Parathyroid adenoma (tissue), 2 donors: Measurements from ENCODE around the gene ANAPC13.

Experiments
- H2AFZ ChIP-seq: fragments of 300-600 bp; sonication (generic); one replicate; pipeline ENCODE4 v1.7.0; 2017; ENCODE audit warnings: antibody characterized with exemption, mild to moderate bottlenecking
- H3K27ac ChIP-seq: fragments of 300-600 bp; sonication (generic); one replicate; pipeline ENCODE4 v1.7.0; 2017
- H3K27me3 ChIP-seq: fragments of 300-600 bp; sonication (generic); one replicate; pipeline ENCODE4 v1.7.0; 2017; ENCODE audit warnings: low read length; ENCODE audit not compliant: control insufficient read depth, insufficient read depth
- H3K36me3 ChIP-seq: fragments of 300-600 bp; sonication (generic); one replicate; pipeline ENCODE4 v1.7.0; 2017; ENCODE audit warnings: low read length; ENCODE audit not compliant: control insufficient read depth, insufficient read depth
- H3K4me1 ChIP-seq: fragments of 300-600 bp; sonication (generic); one replicate; pipeline ENCODE4 v1.7.0; 2017; ENCODE audit warnings: control low read depth
- H3K4me2 ChIP-seq: fragments of 300-600 bp; sonication (generic); one replicate; pipeline ENCODE4 v1.7.0; 2017; ENCODE audit warnings: low read length
- H3K4me3 ChIP-seq: fragments of 300-600 bp; sonication (generic); one replicate; pipeline ENCODE4 v1.7.0; 2017; ENCODE audit warnings: low read depth, low read length
- H3K79me2 ChIP-seq: fragments of 300-600 bp; sonication (generic); one replicate; pipeline ENCODE4 v1.7.0; 2017; ENCODE audit warnings: control low read depth
- H3K9ac ChIP-seq: fragments of 300-600 bp; sonication (generic); one replicate; pipeline ENCODE4 v1.7.0; 2017; ENCODE audit warnings: mild to moderate bottlenecking
- H3K9me3 ChIP-seq: fragments of 300-600 bp; sonication (generic); one replicate; pipeline ENCODE4 v1.7.0; 2017; ENCODE audit warnings: low read length; ENCODE audit not compliant: control insufficient read depth
- CTCF ChIP-seq: fragments of 300-600 bp; sonication (generic); IDR thresholded peaks from one replicate; pipeline ENCODE4 v1.7.0; 2017; ENCODE audit warnings: antibody characterized with exemption, mild to moderate bottlenecking
- donor health status: primary hyperparathyroidism.

Gene ANAPC13

GRCh38 chr3:134527037-134527436 lies 41.3 kb upstream of the ANAPC13 start:
- H3K4me2 ChIP-seq = no peak overlapping the region
- H3K36me3 ChIP-seq = no peaks in the 10 kb centered on the region
- H3K9me3 ChIP-seq = no peaks in the 10 kb centered on the region

GRCh38 chr3:134526319-134526718 lies 40.5 kb upstream of the ANAPC13 start:
- Histone ChIP-seq H3K4me2 (no peak overlapping the region), H3K4me1 (no peaks in the 10 kb centered on the region), H3K9me3 (no peaks in the 10 kb centered on the region), H3K27ac (no peak overlapping the region), H2AFZ (no peak overlapping the region), H3K79me2 (peaks cover 37% of the 10 kb centered on the region), H3K4me3 (no peak overlapping the region), H3K9ac (no peak overlapping the region), H3K36me3 (no peaks in the 10 kb centered on the region), H3K27me3 (no peaks in the 10 kb centered on the region)
- no peak for TF ChIP-seq CTCF

More at GRCh38 chr3:134527037-134527436, 41.3 kb upstream of the ANAPC13 start:
- Histone ChIP-seq H2AFZ (no peak overlapping the region), H3K4me1 (no peaks in the 10 kb centered on the region), H3K4me3 (no peak overlapping the region), H3K9ac (no peak overlapping the region), H3K27me3 (no peaks in the 10 kb centered on the region), H3K79me2 (peaks cover 37% of the 10 kb centered on the region), H3K27ac (no peak overlapping the region)
- no peak for TF ChIP-seq CTCF

- TF ChIP-seq CTCF = no peak
- no peaks in the 10 kb centered on the region for H3K4me1 ChIP-seq
- no peak overlapping the region for H3K4me3 ChIP-seq
- H3K79me2 ChIP-seq = peaks cover 37% of the 10 kb centered on the region
- no peak overlapping the region for H3K27ac ChIP-seq
- H3K9me3 ChIP-seq = no peaks in the 10 kb centered on the region
- no peak overlapping the region for H2AFZ ChIP-seq
- no peak overlapping the region for H3K4me2 ChIP-seq
- H3K9ac ChIP-seq = no peak overlapping the region
- H3K27me3 ChIP-seq = no peaks in the 10 kb centered on the region
- H3K36me3 ChIP-seq = no peaks in the 10 kb centered on the region
Observed at GRCh38 chr3:134525293-134525692, 39.5 kb upstream of the ANAPC13 start.

GRCh38 chr3:134522541-134522940 lies 36.8 kb upstream of the ANAPC13 start:
- no peak overlapping the region for H2AFZ ChIP-seq
- no peak overlapping the region for H3K9ac ChIP-seq
- H3K4me3 ChIP-seq = no peak overlapping the region
- H3K36me3 ChIP-seq = no peaks in the 10 kb centered on the region
- no peaks in the 10 kb centered on the region for H3K9me3 ChIP-seq
- no peak overlapping the region for H3K4me2 ChIP-seq
- H3K79me2 ChIP-seq = peaks cover 36% of the 10 kb centered on the region
- H3K27ac ChIP-seq = no peak overlapping the region
- H3K4me1 ChIP-seq = no peaks in the 10 kb centered on the region
- no peaks in the 10 kb centered on the region for H3K27me3 ChIP-seq
- no peak for TF ChIP-seq CTCF

- Histone ChIP-seq H3K27ac (no peak overlapping the region), H3K79me2 (peaks cover 4% of the 10 kb centered on the region), H3K9ac (no peak overlapping the region), H2AFZ (no peak overlapping the region), H3K4me3 (no peak overlapping the region), H3K36me3 (no peaks in the 10 kb centered on the region), H3K4me1 (no peaks in the 10 kb centered on the region), H3K4me2 (no peak overlapping the region), H3K9me3 (no peaks in the 10 kb centered on the region), H3K27me3 (no peaks in the 10 kb centered on the region)
- no peak for TF ChIP-seq CTCF
Observed at GRCh38 chr3:134517791-134518190, 32.0 kb upstream of the ANAPC13 start.
